Stimulated activated CD4-positive, alpha-beta T cell treated with anti-CD3 and anti-CD28 coated beads, Interleukin-12 subunit alpha, Interleukin-12 subunit beta, amount 100 ng/mL, for 48 hours (primary cell): ENCODE results near the gene LGALS12.
A peak's percentile ranks its signal among the peaks of the same experiment; 100 is the strongest.
"Not testable (repeated sequence)": the region's sequence is repeated elsewhere in the genome, so short reads cannot be mapped to it uniquely, and the experiment has no call there.

Source experiments
- DNase-seq, 3 donors: peaks; one replicate each; pipeline ENCODE4 v3.0.0-alpha.2; 2020; ENCODE audit warnings: low read depth in 2 of 3, low spot score in 1 of 3

Gene LGALS12

DNA sequence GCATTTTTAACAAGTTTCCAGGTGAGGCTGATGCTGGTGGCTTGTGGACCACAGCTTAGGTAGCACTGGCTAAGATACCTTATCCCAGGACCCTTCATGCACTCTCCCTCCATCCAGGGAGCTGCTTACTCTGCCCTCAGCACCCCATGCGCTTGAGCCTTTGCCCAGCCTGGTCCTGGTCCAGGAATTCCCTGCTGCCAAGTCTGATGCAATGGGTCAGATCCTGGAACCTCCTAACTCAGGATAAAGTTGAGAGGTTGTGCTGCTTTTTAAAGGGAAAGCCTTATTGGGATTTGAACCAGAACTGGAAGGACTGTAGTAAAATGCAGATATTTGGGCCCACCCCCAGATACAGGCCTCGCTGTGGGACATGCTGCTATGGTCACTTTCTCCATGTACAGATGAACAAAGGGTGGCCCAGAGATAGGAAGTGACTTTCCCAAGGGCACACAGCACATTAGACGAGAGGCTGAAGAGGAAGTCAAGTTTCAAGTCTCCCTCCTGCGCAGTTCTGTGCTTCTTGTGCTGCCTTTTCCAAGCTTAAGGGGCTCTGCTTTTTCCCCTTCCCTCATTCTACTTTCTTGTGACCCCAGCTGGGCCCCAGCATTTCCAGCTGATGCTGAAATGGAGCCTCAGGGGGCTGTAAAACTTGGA lies 824 bp upstream of the LGALS12 start:
- no peak for DNase-seq

- no peak for DNase-seq
These were observed 992 bp downstream of the LGALS12 start for GRCh38 chr11:63506876-63507275.

GRCh38 chr11:63507511-63507910 lies 1.6 kb downstream of the LGALS12 start:
- no peak for DNase-seq

GRCh38 chr11:63508009-63508408 lies 2.1 kb downstream of the LGALS12 start:
- DNase-seq, result no peak

DNA sequence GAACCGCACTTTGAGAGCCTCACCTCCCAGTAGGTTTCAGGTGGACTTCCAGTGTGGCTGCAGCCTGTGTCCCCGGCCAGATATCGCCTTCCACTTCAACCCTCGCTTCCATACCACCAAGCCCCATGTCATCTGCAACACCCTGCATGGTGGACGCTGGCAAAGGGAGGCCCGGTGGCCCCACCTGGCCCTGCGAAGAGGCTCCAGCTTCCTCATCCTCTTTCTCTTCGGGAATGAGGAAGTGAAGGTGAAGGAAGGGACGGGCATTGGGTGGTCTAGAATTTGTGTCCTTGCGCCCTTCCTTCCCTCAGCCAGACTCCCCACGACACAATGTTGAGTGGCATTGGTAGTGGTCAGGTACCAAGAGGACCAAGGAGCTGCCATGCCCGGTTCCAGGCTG lies 2.9 kb downstream of the LGALS12 start:
- no peak for DNase-seq

DNA sequence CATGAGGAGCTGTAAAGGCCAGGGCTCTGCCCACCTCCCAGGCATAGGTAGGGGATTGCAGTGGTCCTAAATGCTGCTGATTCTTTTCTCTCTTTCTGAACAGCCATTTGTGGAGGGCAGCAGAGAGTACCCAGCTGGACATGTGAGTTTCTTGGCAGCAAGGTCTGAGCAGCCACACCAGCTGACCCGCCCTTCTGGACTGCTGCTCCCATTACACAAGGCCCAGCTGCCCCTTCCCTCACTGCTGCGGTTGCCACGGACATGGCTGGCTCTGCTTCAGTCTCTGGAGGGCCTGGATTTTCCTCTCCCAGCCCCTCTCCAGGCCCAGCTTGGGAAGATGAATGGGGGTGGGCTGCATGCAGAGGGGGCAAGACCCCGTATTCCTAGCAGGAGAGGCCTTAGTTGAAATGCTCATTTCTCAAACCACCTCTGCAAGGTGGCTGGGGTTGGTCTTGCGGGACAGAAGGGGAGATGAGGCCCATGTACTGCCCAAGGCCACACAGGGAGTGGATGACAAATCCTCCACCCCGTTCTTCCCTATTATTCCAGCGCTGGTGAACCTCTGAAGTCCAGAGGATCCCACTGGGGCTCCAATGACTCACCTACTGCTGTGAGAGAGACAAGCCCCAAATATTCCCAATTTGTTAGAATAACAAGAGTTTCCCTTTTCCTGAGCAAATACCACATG lies 4.6 kb downstream of the LGALS12 start:
- DNase-seq, result no peak

- DNase-seq, result no peak
These were observed 5.3 kb downstream of the LGALS12 start for GRCh38 chr11:63511048-63511748.

DNA sequence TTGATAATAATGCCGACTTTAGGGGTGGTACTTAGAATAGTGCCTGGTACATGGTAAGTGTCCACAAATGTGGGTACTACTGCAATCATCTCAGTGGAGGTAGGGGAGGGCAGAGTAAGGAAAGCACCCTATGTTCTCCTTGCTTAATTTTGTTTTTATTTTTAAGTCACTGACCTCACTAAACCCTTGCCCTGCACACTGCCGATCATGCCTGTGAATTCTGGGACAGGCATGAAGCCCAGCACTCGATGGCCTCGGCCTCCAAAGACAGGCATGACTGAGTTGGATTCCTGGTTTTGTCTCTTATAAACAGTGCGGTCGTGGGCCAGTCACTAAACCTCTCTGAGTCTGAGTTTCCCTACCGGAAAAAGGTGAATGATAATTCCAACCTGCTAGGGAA lies 6.9 kb downstream of the LGALS12 start:
- no peak for DNase-seq

GRCh38 chr11:63516109-63516508 lies 10.2 kb downstream of the LGALS12 start:
- no peak for DNase-seq

- no peak for DNase-seq
These were observed 11.3 kb downstream of the LGALS12 start for GRCh38 chr11:63517156-63517555.

GRCh38 chr11:63518548-63518947 lies 12.7 kb downstream of the LGALS12 start:
- DNase-seq, result no peak

- no peak for DNase-seq
These were observed 14.8 kb downstream of the LGALS12 start for GRCh38 chr11:63520606-63521170.

GRCh38 chr11:63521896-63522295 lies 16.0 kb downstream of the LGALS12 start:
- DNase-seq, result no peak

DNA sequence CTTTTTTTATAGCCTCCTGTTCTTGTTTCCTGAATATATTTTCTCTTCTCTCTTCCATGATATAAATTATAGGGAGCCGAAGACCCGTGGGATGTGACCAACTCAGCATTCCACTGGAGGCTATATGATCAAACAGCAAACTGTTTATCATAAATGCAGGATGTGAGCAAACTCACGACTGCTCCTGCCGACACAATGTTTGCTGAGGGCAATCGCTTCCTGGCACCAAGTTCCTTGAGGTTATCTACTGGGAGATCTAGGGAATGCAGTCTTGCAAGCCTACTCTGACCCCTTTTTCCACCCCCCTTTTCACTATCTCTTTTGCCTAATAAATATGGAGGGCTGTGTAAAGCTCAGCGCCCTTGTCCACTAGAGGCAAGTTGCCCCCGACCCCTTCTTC lies 17.3 kb downstream of the LGALS12 start:
- no peak for DNase-seq

GRCh38 chr11:63527667-63528066 lies 21.8 kb downstream of the LGALS12 start:
- no peak for DNase-seq

- DNase-seq, result not testable (repeated sequence)
These were observed 22.3 kb downstream of the LGALS12 start for GRCh38 chr11:63528156-63528555.

GRCh38 chr11:63528729-63529278 lies 22.9 kb downstream of the LGALS12 start:
- DNase-seq, result not testable (repeated sequence)

- not testable (repeated sequence) for DNase-seq
These were observed 23.5 kb downstream of the LGALS12 start for GRCh38 chr11:63529373-63529772.

GRCh38 chr11:63530021-63530420 lies 24.1 kb downstream of the LGALS12 start:
- DNase-seq, result no peak

GRCh38 chr11:63531074-63531792 lies 25.3 kb downstream of the LGALS12 start:
- peak in 1 of 3 donors; percentile 47 for DNase-seq

GRCh38 chr11:63532117-63532516 lies 26.2 kb downstream of the LGALS12 start:
- DNase-seq, result no peak
